GM23338 (cell line): ENCODE data around the gene MAPKAPK2. TPM values are rescaled to one million over a fixed set of nuclear protein-coding genes. Genes with fewer than 3 reads are reported as not detected.
"Not testable (repeated sequence)": the region's sequence is repeated elsewhere in the genome, so short reads cannot be mapped to it uniquely, and the experiment has no call there.

Experiments used
- ATAC-seq: fragments of 200-7000 bp; cut with Tn5 transposase; 3 replicates; pipeline ENCODE4 v1.9.1; 2020
- DNase-seq: peaks from one replicate; pipeline ENCODE4 v3.0.0-alpha.2; 2015; ENCODE audit warnings: low spot score
- H2AFZ ChIP-seq: fragments of 200-600 bp; sonication (generic); 2 replicates; pipeline ENCODE4 v1.8.0; 2016; ENCODE audit warnings: antibody characterized with exemption, mild to moderate bottlenecking, moderate library complexity
- H3F3A ChIP-seq: fragments of 200-600 bp; sonication (generic); replicated peaks from 2 replicates; pipeline ENCODE4 v1.8.0; 2017; ENCODE audit warnings: antibody characterized with exemption, mixed run types, low read depth
- H3K27ac ChIP-seq: fragments of 200-600 bp; sonication (generic); 2 replicates; pipeline ENCODE4 v1.6.1; 2016; ENCODE audit warnings: low read depth
- H3K27me3 ChIP-seq: fragments of 200-600 bp; sonication (generic); 2 replicates; pipeline ENCODE4 v1.8.0; 2016; ENCODE audit warnings: mild to moderate bottlenecking, mixed run types, moderate library complexity; ENCODE audit not compliant: insufficient read depth
- H3K36me3 ChIP-seq: fragments of 200-600 bp; sonication (generic); 2 replicates; pipeline ENCODE4 v1.8.0; 2016; ENCODE audit warnings: mild to moderate bottlenecking; ENCODE audit not compliant: insufficient read depth
- H3K4me1 ChIP-seq: fragments of 200-600 bp; sonication (generic); 2 replicates; pipeline ENCODE4 v1.8.0; 2016; ENCODE audit warnings: mild to moderate bottlenecking, moderate library complexity; ENCODE audit not compliant: insufficient read depth
- H3K4me2 ChIP-seq: fragments of 200-600 bp; sonication (generic); 2 replicates; pipeline ENCODE4 v1.7.1; 2017; ENCODE audit warnings: mixed run types
- H3K4me3 ChIP-seq: fragments of 200-600 bp; sonication (generic); 2 replicates; pipeline ENCODE4 v1.6.1; 2016; ENCODE audit warnings: mixed run types
- H3K79me2 ChIP-seq: fragments of 200-600 bp; sonication (generic); replicated peaks from 2 replicates; pipeline ENCODE4 v1.8.0; 2017; ENCODE audit warnings: mild to moderate bottlenecking; ENCODE audit not compliant: insufficient read depth
- H3K9me2 ChIP-seq: fragments of 200-600 bp; sonication (generic); 2 replicates; pipeline ENCODE4 v1.8.0; 2017; ENCODE audit not compliant: insufficient read depth
- H4K20me1 ChIP-seq: fragments of 200-600 bp; sonication (generic); replicated peaks from 2 replicates; pipeline ENCODE4 v1.8.0; 2017; ENCODE audit warnings: mild to moderate bottlenecking; ENCODE audit not compliant: insufficient read depth
- H3K27ac Mint-ChIP-seq: 2 replicates; pipeline ENCODE4 v1.8.0; 2020; ENCODE audit warnings: inconsistent platforms, mild to moderate bottlenecking, moderate library complexity, mixed read lengths
- H3K27me3 Mint-ChIP-seq: 3 replicates; pipeline ENCODE4 v1.8.0; 2022; ENCODE audit warnings: low read depth, mild to moderate bottlenecking, moderate library complexity, mixed read lengths, inconsistent platforms; ENCODE audit not compliant: insufficient read depth, poor library complexity
- H3K36me3 Mint-ChIP-seq: 3 replicates; pipeline ENCODE4 v1.8.0; 2021; ENCODE audit warnings: low read depth, mild to moderate bottlenecking, inconsistent platforms, moderate library complexity, mixed read lengths
- H3K4me1 Mint-ChIP-seq: 3 replicates; pipeline ENCODE4 v1.8.0; 2020; ENCODE audit warnings: mild to moderate bottlenecking, inconsistent platforms, mixed read lengths
- H3K4me3 Mint-ChIP-seq: 3 replicates; pipeline ENCODE4 v1.8.0; 2021; ENCODE audit warnings: moderate library complexity, mild to moderate bottlenecking, inconsistent platforms, mixed read lengths
- H3K9me3 Mint-ChIP-seq: 3 replicates; pipeline ENCODE4 v1.8.0; 2020; ENCODE audit warnings: moderate library complexity, mild to moderate bottlenecking, inconsistent platforms, mixed read lengths
- EZH2 ChIP-seq: fragments of 200-600 bp; sonication (generic); IDR thresholded peaks from one replicate; pipeline ENCODE4 v1.8.0; 2017; ENCODE audit warnings: antibody characterized with exemption, mild to moderate bottlenecking, low read depth; ENCODE audit not compliant: unreplicated experiment
- EZH2phosphoT487 ChIP-seq: fragments of 200-600 bp; sonication (generic); IDR thresholded peaks from one replicate; pipeline ENCODE4 v1.8.1; 2018; ENCODE audit warnings: antibody characterized with exemption; ENCODE audit not compliant: unreplicated experiment
- JUNB ChIP-seq: IDR thresholded peaks from one replicate; pipeline ENCODE4 v1.6.1; 2016; ENCODE audit warnings: antibody characterized with exemption; ENCODE audit not compliant: unreplicated experiment
- REST ChIP-seq: IDR thresholded peaks from one replicate; pipeline ENCODE4 v1.6.1; 2018; ENCODE audit warnings: antibody characterized with exemption; ENCODE audit not compliant: unreplicated experiment
- STAT1 ChIP-seq: IDR thresholded peaks from one replicate; pipeline ENCODE4 v1.6.1; 2016; ENCODE audit warnings: antibody characterized with exemption; ENCODE audit not compliant: unreplicated experiment
- ZNF331 ChIP-seq: fragments of 250-450 bp; sonication (Bioruptor Pico); IDR thresholded peaks from 2 replicates; pipeline ENCODE4 v1.5.0; 2020; ENCODE audit warnings: low read depth, mild to moderate bottlenecking, moderate library complexity
- polyA plus RNA-seq: library from polyadenylated mRNA; unstranded; fragments of >200 nt; fragmentation: Nextera tagmentation; extraction: Ambion mirVana; gene quantifications from 2 replicates; pipeline ENCODE4 v1.2.1, GENCODE V29; 2016
- total RNA-seq: library from RNA; depleted of rRNA; stranded (reverse); fragments of >200 nt; shearing (Covaris generic); gene quantifications from 2 replicates; pipeline ENCODE4 v1.2.3, GENCODE V29; 2014
- TF ChIP-seq, protein P1 (sequence below), 2 experiments: fragments of 200-600 bp in 1 of 2; sonication (generic) in 1 of 2; conservative IDR thresholded peaks; 2 replicates each; pipeline versions ENCODE4 v1.5.1 to v1.6.1; 2016 to 2017; ENCODE audit warnings: antibody characterized with exemption in 2 of 2, low read depth in 2 of 2, mild to moderate bottlenecking in 2 of 2, moderate library complexity in 1 of 2

Gene MAPKAPK2
- total and polyA plus RNA-seq, 2 experiments from 2014 or later, result 10.1 to 30.4 TPM

DNA sequence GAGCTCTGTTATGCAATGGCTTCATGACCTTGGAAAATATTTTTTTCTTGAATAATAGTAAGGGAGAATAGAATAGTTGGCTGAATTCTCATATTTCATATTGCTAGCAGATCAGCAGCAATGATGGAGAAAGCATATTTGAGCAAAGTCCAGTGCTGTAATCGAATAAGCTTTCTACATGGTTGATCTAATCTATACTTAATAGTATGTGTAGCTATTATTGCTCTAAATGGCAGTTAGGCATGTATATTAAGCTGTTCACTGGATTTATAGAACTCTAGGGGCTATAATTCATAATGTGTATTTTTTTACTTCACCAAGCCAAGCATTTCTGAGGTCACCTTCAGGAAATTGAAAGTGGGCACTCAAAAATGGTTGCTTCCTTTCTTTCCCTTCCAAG, 75.9 kb downstream of the MAPKAPK2 start:
- Histone ChIP-seq H3K36me3 (no peaks in the 10 kb centered on the region), H3K27ac (no peak overlapping the region), H3K4me1 (no peaks in the 10 kb centered on the region), H3K4me3 (no peak overlapping the region), H3K4me2 (no peak overlapping the region), H4K20me1 (no peaks in the 10 kb centered on the region), H3K79me2 (no peaks in the 10 kb centered on the region), H3F3A (no peaks in the 10 kb centered on the region), H2AFZ (no peak overlapping the region), H3K27me3 (no peaks in the 10 kb centered on the region), H3K9me2 (0 out of 2 replicates have a peak, but pooled peaks cover 17% of the 10 kb centered on the region)
- H3K4me1 Mint-ChIP-seq, result no peaks in the 10 kb centered on the region
- ATAC-seq, result no peak
- no peaks in the 10 kb centered on the region for H3K27me3 Mint-ChIP-seq
- no peak for TF ChIP-seq JUNB
- no peak for TF ChIP-seq ZNF331
- TF ChIP-seq REST, result no peak
- TF ChIP-seq, protein P1, sequence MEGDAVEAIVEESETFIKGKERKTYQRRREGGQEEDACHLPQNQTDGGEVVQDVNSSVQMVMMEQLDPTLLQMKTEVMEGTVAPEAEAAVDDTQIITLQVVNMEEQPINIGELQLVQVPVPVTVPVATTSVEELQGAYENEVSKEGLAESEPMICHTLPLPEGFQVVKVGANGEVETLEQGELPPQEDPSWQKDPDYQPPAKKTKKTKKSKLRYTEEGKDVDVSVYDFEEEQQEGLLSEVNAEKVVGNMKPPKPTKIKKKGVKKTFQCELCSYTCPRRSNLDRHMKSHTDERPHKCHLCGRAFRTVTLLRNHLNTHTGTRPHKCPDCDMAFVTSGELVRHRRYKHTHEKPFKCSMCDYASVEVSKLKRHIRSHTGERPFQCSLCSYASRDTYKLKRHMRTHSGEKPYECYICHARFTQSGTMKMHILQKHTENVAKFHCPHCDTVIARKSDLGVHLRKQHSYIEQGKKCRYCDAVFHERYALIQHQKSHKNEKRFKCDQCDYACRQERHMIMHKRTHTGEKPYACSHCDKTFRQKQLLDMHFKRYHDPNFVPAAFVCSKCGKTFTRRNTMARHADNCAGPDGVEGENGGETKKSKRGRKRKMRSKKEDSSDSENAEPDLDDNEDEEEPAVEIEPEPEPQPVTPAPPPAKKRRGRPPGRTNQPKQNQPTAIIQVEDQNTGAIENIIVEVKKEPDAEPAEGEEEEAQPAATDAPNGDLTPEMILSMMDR (conservative IDR thresholded peaks at IDR 0.05; ENCODE audit: low read depth in 2 of 2), result no peak
- no peaks in the 10 kb centered on the region for H3K36me3 Mint-ChIP-seq
- no peaks in the 10 kb centered on the region for H3K9me3 Mint-ChIP-seq
- no peak for DNase-seq
- H3K27ac Mint-ChIP-seq, result no peak overlapping the region
- H3K4me3 Mint-ChIP-seq, result no peak overlapping the region

- ATAC-seq, result peak; percentile 77
Measured at GRCh38 chr1:206761159-206761768, 76.6 kb downstream of the MAPKAPK2 start.

GRCh38 chr1:206762741-206763364, 78.1 kb downstream of the MAPKAPK2 start:
- H2AFZ ChIP-seq, H3K4me3 Mint-ChIP-seq, H3K9me3 Mint-ChIP-seq, H3K27me3 ChIP-seq, ATAC-seq, DNase-seq, H3K4me1 Mint-ChIP-seq, H3K36me3 Mint-ChIP-seq, H3K4me3 ChIP-seq, H3F3A ChIP-seq, H3K27ac Mint-ChIP-seq, H3K36me3 ChIP-seq, H3K27me3 Mint-ChIP-seq, H3K27ac ChIP-seq, H4K20me1 ChIP-seq, H3K4me2 ChIP-seq, H3K4me1 ChIP-seq, H3K79me2 ChIP-seq: not testable (repeated sequence)
- 0 out of 2 replicates have a peak, but pooled peaks cover 17% of the 10 kb centered on the region for H3K9me2 ChIP-seq

More at GRCh38 chr1:206761159-206761768, 76.6 kb downstream of the MAPKAPK2 start:
- Mint-ChIP-seq H3K4me3 (no peak overlapping the region), H3K36me3 (no peaks in the 10 kb centered on the region), H3K9me3 (no peaks in the 10 kb centered on the region), H3K27me3 (no peaks in the 10 kb centered on the region), H3K27ac (no peak overlapping the region), H3K4me1 (no peaks in the 10 kb centered on the region; the same call in 1 of the 3 replicates)
- Histone ChIP-seq H3K79me2 (no peaks in the 10 kb centered on the region), H3K27me3 (no peaks in the 10 kb centered on the region), H2AFZ (no peak overlapping the region), H3K4me2 (no peak overlapping the region), H3K4me3 (no peak overlapping the region), H3K36me3 (no peaks in the 10 kb centered on the region), H3K27ac (no peak overlapping the region), H3K4me1 (no peaks in the 10 kb centered on the region), H3K9me2 (0 out of 2 replicates have a peak, but pooled peaks cover 17% of the 10 kb centered on the region), H4K20me1 (no peaks in the 10 kb centered on the region), H3F3A (no peaks in the 10 kb centered on the region)
- TF ChIP-seq EZH2 (no peak), EZH2phosphoT487 (no peak), STAT1 (no peak)
- TF ChIP-seq, protein P1 (conservative IDR thresholded peaks at IDR 0.05; ENCODE audit: low read depth in 2 of 2), result peak in 1 of 2 experiments; percentile 23; a peak in 1 of 4 replicates
- DNase-seq, result peak; percentile 48
